IPS DF 6.9 (cell line): Measurements from ENCODE around the gene GET4.

Source experiments
- DNase-seq: peaks from one replicate; pipeline ENCODE4 v3.0.0-alpha.2; 2013; ENCODE audit warnings: low read depth, low spot score
- H3K27ac ChIP-seq: one replicate; pipeline ENCODE4 v1.5.1; 2013; ENCODE audit warnings: low read length, control low read depth
- H3K27me3 ChIP-seq: 2 replicates; pipeline ENCODE4 v1.6.1; 2013; ENCODE audit warnings: mild to moderate bottlenecking, low read length; ENCODE audit not compliant: control insufficient read depth, insufficient read depth
- H3K36me3 ChIP-seq: 2 replicates; pipeline ENCODE4 v1.6.1; 2013; ENCODE audit warnings: low read length; ENCODE audit not compliant: control insufficient read depth, insufficient read depth
- H3K4me1 ChIP-seq: 2 replicates; pipeline ENCODE4 v1.6.1; 2013; ENCODE audit warnings: low read length; ENCODE audit not compliant: control insufficient read depth, insufficient read depth
- H3K4me3 ChIP-seq: 2 replicates; pipeline ENCODE4 v1.5.1; 2013; ENCODE audit warnings: mild to moderate bottlenecking, low read length
- H3K9me3 ChIP-seq: 2 replicates; pipeline ENCODE4 v1.6.1; 2013; ENCODE audit warnings: low read length, inconsistent platforms; ENCODE audit not compliant: control insufficient read depth, insufficient read depth
- WGBS: extraction: QIAGEN DNeasy Blood & Tissue Kit; methylation state at CpG from one replicate; pipeline ENCODE4 v1.1.7; 2013; ENCODE audit warnings: mixed read lengths, missing lambda C conversion rate; ENCODE audit not compliant: insufficient read length, insufficient coverage; 5-methylcytosine and 5-hydroxymethylcytosine counted together

The GET4 gene

GRCh38 chr7:879093-879492, 2.7 kb downstream of the GET4 start:
- Histone ChIP-seq H3K4me1 (0 out of 2 replicates have a peak, but pooled peaks cover 3% of the 10 kb centered on the region), H3K27ac (no peak overlapping the region), H3K36me3 (peaks cover 7% of the 10 kb centered on the region; the same call in 1 of the 2 replicates), H3K27me3 (no peaks in the 10 kb centered on the region), H3K4me3 (no peak overlapping the region), H3K9me3 (no peaks in the 10 kb centered on the region)
- no CpG with 5 or more reads among the region's 15 CpGs for WGBS
- no peak for DNase-seq

- Histone ChIP-seq H3K9me3 (no peaks in the 10 kb centered on the region), H3K36me3 (peaks cover 7% of the 10 kb centered on the region; the same call in 1 of the 2 replicates), H3K4me1 (0 out of 2 replicates have a peak, but pooled peaks cover 3% of the 10 kb centered on the region), H3K4me3 (no peak overlapping the region), H3K27ac (no peak overlapping the region), H3K27me3 (no peaks in the 10 kb centered on the region)
- DNase-seq = no peak
- WGBS = no CpG with 5 or more reads among the region's 14 CpGs
Measured at GRCh38 chr7:879706-880105, 3.4 kb downstream of the GET4 start.

GRCh38 chr7:880450-880849, 4.1 kb downstream of the GET4 start:
- WGBS = no CpG with 5 or more reads among the region's 15 CpGs
- Histone ChIP-seq H3K36me3 (peaks cover 8% of the 10 kb centered on the region; the same call in 1 of the 2 replicates), H3K27me3 (no peaks in the 10 kb centered on the region), H3K4me3 (no peak overlapping the region), H3K4me1 (0 out of 2 replicates have a peak, but pooled peaks cover 2% of the 10 kb centered on the region), H3K27ac (no peak overlapping the region), H3K9me3 (no peaks in the 10 kb centered on the region)
- no peak for DNase-seq

GRCh38 chr7:881441-882234, 5.3 kb downstream of the GET4 start:
- Histone ChIP-seq H3K27ac (no peak overlapping the region), H3K4me1 (no peaks in the 10 kb centered on the region), H3K36me3 (peaks cover 14% of the 10 kb centered on the region), H3K9me3 (no peaks in the 10 kb centered on the region), H3K4me3 (no peak overlapping the region), H3K27me3 (no peaks in the 10 kb centered on the region)
- DNase-seq = no peak
- WGBS = no CpG with 5 or more reads among the region's 20 CpGs

GRCh38 chr7:882336-883035, 6.1 kb downstream of the GET4 start:
- H3K4me3 ChIP-seq = no peak overlapping the region
- no peak for DNase-seq
- no peaks in the 10 kb centered on the region for H3K9me3 ChIP-seq
- H3K27ac ChIP-seq = no peak overlapping the region
- H3K4me1 ChIP-seq = no peaks in the 10 kb centered on the region
- H3K27me3 ChIP-seq = no peaks in the 10 kb centered on the region
- WGBS = no CpG with 5 or more reads among the region's 37 CpGs
- H3K36me3 ChIP-seq = peaks cover 22% of the 10 kb centered on the region

GRCh38 chr7:883055-884021, 7.0 kb downstream of the GET4 start:
- H3K9me3 ChIP-seq = no peaks in the 10 kb centered on the region
- H3K27me3 ChIP-seq = no peaks in the 10 kb centered on the region
- DNase-seq = no peak
- whole genome bisulfite sequencing = no CpG with 5 or more reads among the region's 50 CpGs
- H3K4me1 ChIP-seq = peaks cover 2% of the 10 kb centered on the region; the same call in 1 of the 2 replicates
- H3K36me3 ChIP-seq = peaks cover 31% of the 10 kb centered on the region
- H3K27ac ChIP-seq = no peak overlapping the region
- H3K4me3 ChIP-seq = no peak overlapping the region

- H3K4me3 ChIP-seq = no peak overlapping the region
- H3K27ac ChIP-seq = no peak overlapping the region
- no CpG with 5 or more reads among the region's 31 CpGs for WGBS
- H3K9me3 ChIP-seq = no peaks in the 10 kb centered on the region
- peaks cover 32% of the 10 kb centered on the region for H3K36me3 ChIP-seq
- H3K27me3 ChIP-seq = no peaks in the 10 kb centered on the region
- H3K4me1 ChIP-seq = peaks cover 2% of the 10 kb centered on the region; the same call in 1 of the 2 replicates
- DNase-seq = no peak
Measured at GRCh38 chr7:884191-885003, 8.0 kb downstream of the GET4 start.

GRCh38 chr7:885261-885892, 9.0 kb downstream of the GET4 start:
- Histone ChIP-seq H3K27ac (no peak overlapping the region), H3K36me3 (peaks cover 32% of the 10 kb centered on the region), H3K9me3 (no peaks in the 10 kb centered on the region), H3K27me3 (no peaks in the 10 kb centered on the region), H3K4me1 (peaks cover 2% of the 10 kb centered on the region; the same call in 1 of the 2 replicates), H3K4me3 (no peak overlapping the region)
- WGBS = no CpG with 5 or more reads among the region's 25 CpGs
- DNase-seq = no peak

- peaks cover 38% of the 10 kb centered on the region for H3K36me3 ChIP-seq
- WGBS = no CpG with 5 or more reads among the region's 30 CpGs
Measured at GRCh38 chr7:885893-886625, 9.7 kb downstream of the GET4 start.

More at GRCh38 chr7:885893-886625, 9.7 kb downstream of the GET4 start:
- Histone ChIP-seq H3K27me3 (no peaks in the 10 kb centered on the region), H3K9me3 (no peaks in the 10 kb centered on the region), H3K27ac (no peak overlapping the region), H3K4me3 (no peak overlapping the region), H3K4me1 (peaks cover 2% of the 10 kb centered on the region; the same call in 1 of the 2 replicates)
- DNase-seq = no peak
